A549 (cell line): ENCODE measurements around the gene CWF19L2. TPM values are rescaled to one million over a fixed set of nuclear protein-coding genes. Genes with fewer than 3 reads are reported as not detected.

ENCODE experiments used
- ATAC-seq, 2 experiments: fragments of 200-7000 bp in 1 of 2; fragments of >200 bp in 1 of 2; cut with Nextera tagmentation in 1 of 2; cut with Tn5 transposase in 1 of 2; 3 replicates each; pipeline versions ENCODE4 v1.8.0 to v1.9.1; 2018 to 2020; ENCODE audit warnings: mild to moderate bottlenecking in 1 of 2, moderate library complexity in 1 of 2
- CTCF ChIA-PET: fragments of 300-600 bp; sonication (Branson Sonifier 250); formaldehyde crosslinking; extraction: SDS; loops from one replicate; lab custom pipeline; 2021; ENCODE audit warnings: antibody characterized with exemption, inconsistent platforms; lab: Yijun Ruan, JAX
- POLR2A ChIA-PET: fragments of 350-600 bp; formaldehyde crosslinking; extraction: SDS; loops from one replicate; lab custom pipeline; 2021; ENCODE audit warnings: antibody characterized with exemption, inconsistent platforms; lab: Yijun Ruan, JAX
- DNase-seq, 2 experiments: peaks; one replicate each; pipeline versions ENCODE4 v3.0.0 to v3.0.0-alpha.2; 2011 to 2016; ENCODE audit warnings: low read depth in 1 of 2, low spot score in 1 of 2
- FAIRE-seq: peaks from 2 replicates; lab custom pipeline; 2011; peaks lifted over from hg19 to GRCh38; lab: Jason Lieb, UNC
- H3K27ac ChIP-seq, 2 experiments: fragments of >200 bp; sonication (Bioruptor Twin); formaldehyde crosslinking; 3 replicates each; pipeline ENCODE4 v1.5.1; 2016 to 2017
- H3K4me1 ChIP-seq: fragments of >200 bp; sonication (Bioruptor Twin); formaldehyde crosslinking; 3 replicates; pipeline ENCODE4 v1.6.1; 2016
- H3K4me2 ChIP-seq: fragments of >200 bp; sonication (Bioruptor Twin); formaldehyde crosslinking; 3 replicates; pipeline ENCODE4 v1.6.1; 2016
- H3K4me3 ChIP-seq: fragments of >200 bp; sonication (Bioruptor Twin); formaldehyde crosslinking; 3 replicates; pipeline ENCODE4 v1.5.1; 2016
- H3K9me3 ChIP-seq: fragments of >200 bp; sonication (Bioruptor Twin); formaldehyde crosslinking; 3 replicates; pipeline ENCODE4 v1.6.1; 2016
- BCL3 ChIP-seq: fragments of >200 bp; sonication (Bioruptor Twin); formaldehyde crosslinking; IDR thresholded peaks from 3 replicates; pipeline ENCODE4 v1.6.1; 2016
- BHLHE40 ChIP-seq: IDR thresholded peaks from 2 replicates; pipeline ENCODE4 v1.6.1; 2012; ENCODE audit warnings: low read depth, low read length, inconsistent platforms
- CBX8 ChIP-seq: fragments of 200-600 bp; sonication (generic); IDR thresholded peaks from 2 replicates; pipeline ENCODE4 v1.6.1; 2016
- CEBPB ChIP-seq, 2 experiments: fragments of >200 bp in 1 of 2; sonication (Bioruptor Twin) in 1 of 2; formaldehyde crosslinking in 1 of 2; IDR thresholded peaks; 2 replicates each; pipeline ENCODE4 v1.6.1; 2012 to 2016
- CHD2 ChIP-seq: fragments of 150-350 bp; IDR thresholded peaks from 2 replicates; pipeline ENCODE4 v1.6.1; 2014; ENCODE audit warnings: low read length; ENCODE audit not compliant: partially characterized antibody
- EHF ChIP-seq: fragments of 250-450 bp; sonication (Bioruptor Pico); IDR thresholded peaks from 2 replicates; pipeline ENCODE4 v1.5.0; 2020; ENCODE audit warnings: mild to moderate bottlenecking
- EHMT2 ChIP-seq: fragments of 200-600 bp; sonication (generic); IDR thresholded peaks from 2 replicates; pipeline ENCODE4 v1.6.1; 2016; ENCODE audit warnings: antibody characterized with exemption, low read depth, mild to moderate bottlenecking, moderate library complexity
- EP300 ChIP-seq, 2 experiments: fragments of >200 bp; sonication (Bioruptor Twin); formaldehyde crosslinking; IDR thresholded peaks; 2 replicates in 1 of 2; 3 replicates in 1 of 2; pipeline ENCODE4 v1.6.1; 2016 to 2017
- FOSB ChIP-seq: fragments of 250-450 bp; sonication (Bioruptor Pico); IDR thresholded peaks from 2 replicates; pipeline ENCODE4 v1.5.0; 2020; ENCODE audit warnings: mild to moderate bottlenecking, moderate library complexity
- FOXS1 ChIP-seq: fragments of 250-450 bp; sonication (Bioruptor Pico); IDR thresholded peaks from 2 replicates; pipeline ENCODE4 v1.5.0; 2020; ENCODE audit warnings: mild to moderate bottlenecking, moderate library complexity
- HES2 ChIP-seq: fragments of >200 bp; sonication (Bioruptor Twin); formaldehyde crosslinking; IDR thresholded peaks from 2 replicates; pipeline ENCODE4 v1.6.1; 2016
- HOXA7 ChIP-seq: fragments of 250-450 bp; sonication (Bioruptor Pico); IDR thresholded peaks from 2 replicates; pipeline ENCODE4 v1.5.0; 2020; ENCODE audit warnings: mild to moderate bottlenecking, moderate library complexity
- HOXB13 ChIP-seq: fragments of 250-450 bp; sonication (Bioruptor Pico); IDR thresholded peaks from 2 replicates; pipeline ENCODE4 v1.5.0; 2020; ENCODE audit warnings: low read depth, mild to moderate bottlenecking, moderate library complexity
- HOXB5 ChIP-seq: fragments of 250-450 bp; sonication (Bioruptor Pico); IDR thresholded peaks from 2 replicates; pipeline ENCODE4 v1.5.0; 2020; ENCODE audit warnings: mild to moderate bottlenecking, moderate library complexity
- JUN ChIP-seq, 2 experiments: fragments of >200 bp; sonication (Bioruptor Twin); formaldehyde crosslinking; IDR thresholded peaks; 2 replicates in 1 of 2; 3 replicates in 1 of 2; pipeline ENCODE4 v1.6.1; 2016 to 2017
- JUNB ChIP-seq: fragments of >200 bp; sonication (Bioruptor Twin); formaldehyde crosslinking; IDR thresholded peaks from 2 replicates; pipeline ENCODE4 v1.6.1; 2016
- KDM1A ChIP-seq: fragments of 200-600 bp; sonication (generic); IDR thresholded peaks from 2 replicates; pipeline ENCODE4 v1.6.1; 2016; ENCODE audit warnings: low read depth, mild to moderate bottlenecking
- KDM5A ChIP-seq: fragments of 200-600 bp; sonication (generic); IDR thresholded peaks from 2 replicates; pipeline ENCODE4 v1.6.1; 2016; ENCODE audit warnings: antibody characterized with exemption, mild to moderate bottlenecking
- MAFK ChIP-seq: fragments of 450-650 bp; IDR thresholded peaks from 2 replicates; pipeline ENCODE4 v1.6.1; 2014; ENCODE audit not compliant: partially characterized antibody
- NFE2L2 ChIP-seq: fragments of 150-350 bp; conservative IDR thresholded peaks from 2 replicates; pipeline ENCODE4 v1.6.1; 2014; ENCODE audit warnings: low read length
- PHF8 ChIP-seq: fragments of 200-600 bp; sonication (generic); IDR thresholded peaks from 2 replicates; pipeline ENCODE4 v1.6.1; 2016; ENCODE audit warnings: low read depth, mild to moderate bottlenecking, antibody characterized with exemption, moderate library complexity, borderline replicate concordance
- POLR2A ChIP-seq: IDR thresholded peaks from 2 replicates; pipeline ENCODE4 v1.6.1; 2012; ENCODE audit warnings: mild to moderate bottlenecking, low read length
- RARB ChIP-seq: fragments of 250-450 bp; sonication (Bioruptor Pico); IDR thresholded peaks from 2 replicates; pipeline ENCODE4 v1.8.0; 2021; ENCODE audit warnings: mild to moderate bottlenecking, moderate library complexity
- RCOR1 ChIP-seq: fragments of 150-350 bp; IDR thresholded peaks from 2 replicates; pipeline ENCODE4 v1.6.1; 2014; ENCODE audit warnings: antibody characterized with exemption, low read length, low read depth
- SMC3 ChIP-seq: fragments of >200 bp; sonication (Bioruptor Twin); formaldehyde crosslinking; IDR thresholded peaks from 3 replicates; pipeline ENCODE4 v1.6.1; 2018; ENCODE audit warnings: inconsistent platforms
- SREBF2 ChIP-seq: fragments of 450-650 bp; IDR thresholded peaks from 2 replicates; pipeline ENCODE4 v1.6.1; 2014; ENCODE audit warnings: mild to moderate bottlenecking, moderate library complexity
- TFCP2L1 ChIP-seq: fragments of 250-450 bp; sonication (Bioruptor Pico); IDR thresholded peaks from 2 replicates; pipeline ENCODE4 v1.5.0; 2021; ENCODE audit warnings: mild to moderate bottlenecking
- TP53 ChIP-seq: fragments of 250-450 bp; sonication (Bioruptor Pico); IDR thresholded peaks from 2 replicates; pipeline ENCODE4 v1.5.0; 2021; ENCODE audit warnings: mild to moderate bottlenecking, moderate library complexity
- whole genome bisulfite sequencing: methylation state at CpG from one replicate; pipeline ENCODE4 v1.1.6; 2017; ENCODE audit errors: missing lambda C conversion rate; 5-methylcytosine and 5-hydroxymethylcytosine counted together
- polyA minus RNA-seq: library from RNA; depleted of rRNA, polyadenylated mRNA; stranded (reverse); fragments of >200 nt; gene quantifications from 2 replicates; pipeline ENCODE4 v1.2.3, GENCODE V29; 2011; rRNA and poly(A)+ RNA removed
- polyA plus RNA-seq, 4 experiments: library from polyadenylated mRNA; depleted of rRNA in 3 of 4; stranded (reverse); fragments of >200 nt; fragmentation: RNase III in 1 of 4; extraction: RNeasy Plus Mini Kit Qiagen cat#74134 plus additional on column Dnase treatment in 1 of 4; gene quantifications; 2 replicates in 3 of 4; 3 replicates in 1 of 4; pipeline ENCODE4 v1.2.3, GENCODE V29; 2011 to 2017
- TF ChIP-seq, protein P1 (sequence below): IDR thresholded peaks from 2 replicates; pipeline ENCODE4 v1.6.1; 2012
- TF ChIP-seq, protein P2 (sequence below): fragments of 250-450 bp; sonication (Bioruptor Pico); IDR thresholded peaks from 2 replicates; pipeline ENCODE4 v1.5.0; 2021; ENCODE audit warnings: mild to moderate bottlenecking, moderate library complexity, borderline replicate concordance

CWF19L2 gene
- polyA plus RNA-seq (2011; rRNA removed) (3.7 and 5.8 TPM in 2 replicates), polyA plus RNA-seq (2017; fragmentation: RNase III; extraction: RNeasy Plus Mini Kit Qiagen cat#74134 plus additional on column Dnase treatment) (5.2 to 5.4 TPM (median 5.4 TPM) in 3 replicates), polyA minus RNA-seq (2.0 and 3.8 TPM in 2 replicates)
- polyA plus RNA-seq (2012; cell fraction: cytosol; rRNA removed), result 0.57 and 0.62 TPM in 2 replicates
- polyA plus RNA-seq (2012; cell fraction: nucleus; rRNA removed), result 0.49 and 0.60 TPM in 2 replicates

DNA sequence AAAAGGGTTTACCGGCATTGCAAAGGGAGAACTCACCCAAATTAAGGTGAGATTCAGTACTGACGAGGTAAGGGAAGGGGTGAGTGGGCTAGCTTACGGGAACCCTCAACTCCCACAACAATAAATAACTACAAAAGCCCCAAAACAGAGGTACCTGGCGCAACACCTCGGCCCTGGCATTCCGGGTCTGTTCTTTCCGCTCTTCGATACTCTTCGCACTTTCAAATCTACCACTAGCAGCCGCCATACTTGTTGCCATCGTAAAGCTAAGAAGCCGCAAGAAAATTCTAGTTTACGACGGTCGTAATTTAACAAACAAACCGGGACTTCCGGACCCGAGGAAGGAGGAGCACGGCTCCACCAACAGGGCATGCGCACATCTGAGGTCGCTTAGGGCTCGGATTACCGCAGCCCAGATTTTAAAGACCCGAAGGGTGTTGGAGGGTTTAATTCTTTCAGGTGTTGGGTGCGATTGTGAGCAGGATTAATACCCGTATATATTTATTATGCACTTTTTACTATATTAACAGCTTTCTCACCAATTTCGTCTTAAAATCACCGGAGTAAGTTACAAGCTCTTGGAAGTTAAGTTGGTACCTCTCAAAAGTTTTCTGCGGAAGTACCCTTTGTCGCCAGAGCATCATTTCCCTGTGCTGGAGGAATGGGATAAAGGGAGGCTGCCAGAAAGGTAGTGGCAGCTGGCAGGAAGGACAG, at the start of gene CWF19L2:
CWF19L2 (minus strand) TSS at position 268 of the 714 bp plus-strand sequence; CDS start at position 259, 9 bp downstream.
- peak within 1 kb of the TSS; percentile 85 to 89 for H3K27ac ChIP-seq
- FAIRE-seq (no peak), DNase-seq (peak; percentile 69 to 94), ATAC-seq (peak; percentile 99 to 100)
- no peaks in the 10 kb centered on the region for H3K9me3 ChIP-seq
- WGBS, result 1% methylated on average over 30 of the region's 30 CpGs
- H3K4me3 ChIP-seq, result peak within 1 kb of the TSS; percentile 96
- H3K4me1 ChIP-seq, result 0 out of 3 replicates have a peak, but pooled peaks cover 8% of the 10 kb centered on the region
- TF ChIP-seq, protein P1, sequence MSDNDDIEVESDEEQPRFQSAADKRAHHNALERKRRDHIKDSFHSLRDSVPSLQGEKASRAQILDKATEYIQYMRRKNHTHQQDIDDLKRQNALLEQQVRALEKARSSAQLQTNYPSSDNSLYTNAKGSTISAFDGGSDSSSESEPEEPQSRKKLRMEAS, result no peak
- no peak for TF ChIP-seq SMC3
- TF ChIP-seq RCOR1, result no peak
- peak; percentile 76 for TF ChIP-seq KDM5A
- TF ChIP-seq NFE2L2, result no peak
- TF ChIP-seq HES2, result no peak
- peak; percentile 47 to 67; a peak in 4 of 5 replicates for TF ChIP-seq JUN (IDR thresholded peaks at IDR 0.05)
- peak; percentile 58 for TF ChIP-seq POLR2A
- peak; percentile 77; the same call in 1 of the 3 replicates for TF ChIP-seq BCL3
- TF ChIP-seq FOSB, result no peak
- no peak for TF ChIP-seq FOXS1 (CRISPR knock-in tag)
- no peak for TF ChIP-seq EHF (CRISPR knock-in tag)
- peak; percentile 29; the same call in 1 of the 2 replicates for TF ChIP-seq PHF8
- TF ChIP-seq CHD2, result no peak
- ChIA-PET CTCF (interaction anchor here (0.6 kb wide), 1 partner anchor 21 kb away, joined by 3 read pairs; no protein-coding TSS in a partner anchor), POLR2A (interaction anchor here (0.6 to 1.0 kb wide), 3 partner anchors 10 to 36 kb away, joined by 3 read pairs; no protein-coding TSS in a partner anchor)
- peak within 1 kb of the TSS; percentile 90 for H3K4me2 ChIP-seq

GRCh38 chr11:107505647-107506225, 48.1 kb upstream of the CWF19L2 start:
- ChIA-PET CTCF (interaction anchor here (0.7 kb wide), 1 partner anchor 9 kb away, joined by 3 read pairs; no protein-coding TSS in a partner anchor), POLR2A (no interaction called here)
- FAIRE-seq (no peak), DNase-seq (no peak), ATAC-seq (no peak)
- H3K4me2 ChIP-seq, result no peak overlapping the region
- TF ChIP-seq BHLHE40 (no peak), JUNB (no peak), SREBF2 (no peak), POLR2A (no peak), HOXB13 (CRISPR knock-in tag) (no peak)
- no peak overlapping the region for H3K4me3 ChIP-seq
- H3K27ac ChIP-seq, result no peak overlapping the region
- no peaks in the 10 kb centered on the region for H3K9me3 ChIP-seq
- H3K4me1 ChIP-seq, result no peaks in the 10 kb centered on the region

GRCh38 chr11:107504981-107505380, 47.4 kb upstream of the CWF19L2 start:
- 97% methylated on average over 5 of the region's 5 CpGs for WGBS
- no peak for FAIRE-seq
- no peak for ATAC-seq
- no peak for DNase-seq
- no peak overlapping the region for H3K27ac ChIP-seq
- no peaks in the 10 kb centered on the region for H3K4me1 ChIP-seq
- no peak overlapping the region for H3K4me3 ChIP-seq
- no peak overlapping the region for H3K4me2 ChIP-seq
- CTCF ChIA-PET, result no interaction called here
- no peaks in the 10 kb centered on the region for H3K9me3 ChIP-seq
- POLR2A ChIA-PET, result no interaction called here
- TF ChIP-seq, protein P2, sequence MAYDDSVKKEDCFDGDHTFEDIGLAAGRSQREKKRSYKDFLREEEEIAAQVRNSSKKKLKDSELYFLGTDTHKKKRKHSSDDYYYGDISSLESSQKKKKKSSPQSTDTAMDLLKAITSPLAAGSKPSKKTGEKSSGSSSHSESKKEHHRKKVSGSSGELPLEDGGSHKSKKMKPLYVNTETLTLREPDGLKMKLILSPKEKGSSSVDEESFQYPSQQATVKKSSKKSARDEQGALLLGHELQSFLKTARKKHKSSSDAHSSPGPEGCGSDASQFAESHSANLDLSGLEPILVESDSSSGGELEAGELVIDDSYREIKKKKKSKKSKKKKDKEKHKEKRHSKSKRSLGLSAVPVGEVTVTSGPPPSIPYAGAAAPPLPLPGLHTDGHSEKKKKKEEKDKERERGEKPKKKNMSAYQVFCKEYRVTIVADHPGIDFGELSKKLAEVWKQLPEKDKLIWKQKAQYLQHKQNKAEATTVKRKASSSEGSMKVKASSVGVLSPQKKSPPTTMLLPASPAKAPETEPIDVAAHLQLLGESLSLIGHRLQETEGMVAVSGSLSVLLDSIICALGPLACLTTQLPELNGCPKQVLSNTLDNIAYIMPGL (CRISPR knock-in tag), result no peak
- TF ChIP-seq EHMT2 (no peak), NFE2L2 (no peak), TP53 (CRISPR knock-in tag) (no peak), HES2 (no peak), FOXS1 (CRISPR knock-in tag) (no peak), RCOR1 (no peak), RARB (CRISPR knock-in tag) (no peak), HOXB5 (CRISPR knock-in tag) (no peak), MAFK (no peak), TFCP2L1 (CRISPR knock-in tag) (no peak), KDM1A (no peak), EP300 (IDR thresholded peaks at IDR 0.05) (no peak), CEBPB (IDR thresholded peaks at IDR 0.05) (no peak), KDM5A (no peak), HOXB13 (CRISPR knock-in tag) (no peak), CBX8 (no peak), HOXA7 (CRISPR knock-in tag) (no peak)
